KMS-11 (cell line): ENCODE data around the gene NECAB3.

Experiments used
- H2AFZ ChIP-seq: fragments of 200-600 bp; sonication (generic); 2 replicates; pipeline ENCODE4 v1.6.1; 2016; ENCODE audit warnings: antibody characterized with exemption, mixed run types, low read depth
- H3K27ac ChIP-seq: fragments of 200-600 bp; sonication (generic); 2 replicates; pipeline ENCODE4 v1.6.1; 2016; ENCODE audit warnings: mild to moderate bottlenecking, mixed run types
- H3K27me3 ChIP-seq: fragments of 200-600 bp; sonication (generic); 2 replicates; pipeline ENCODE4 v1.6.1; 2017; ENCODE audit warnings: mild to moderate bottlenecking, low read depth, mixed run types, moderate library complexity; ENCODE audit not compliant: insufficient read depth
- H3K36me3 ChIP-seq: fragments of 200-600 bp; sonication (generic); 2 replicates; pipeline ENCODE4 v1.6.1; 2017; ENCODE audit warnings: mild to moderate bottlenecking, mixed run types; ENCODE audit not compliant: insufficient read depth
- H3K4me1 ChIP-seq: fragments of 200-600 bp; sonication (generic); 2 replicates; pipeline ENCODE4 v1.6.1; 2016; ENCODE audit warnings: mild to moderate bottlenecking, low read depth, mixed run types; ENCODE audit not compliant: poor library complexity, severe bottlenecking
- H3K4me2 ChIP-seq: fragments of 200-600 bp; sonication (generic); 2 replicates; pipeline ENCODE4 v1.7.0; 2016; ENCODE audit warnings: mild to moderate bottlenecking, mixed run types
- H3K4me3 ChIP-seq: fragments of 200-600 bp; sonication (generic); IDR thresholded peaks from 2 replicates; pipeline ENCODE4 v1.6.1; 2017; ENCODE audit warnings: low read depth, low read length, mixed read lengths; ENCODE audit not compliant: insufficient read depth
- H3K79me2 ChIP-seq: fragments of 200-600 bp; sonication (generic); 2 replicates; pipeline ENCODE4 v1.6.1; 2016; ENCODE audit warnings: low read depth, mixed run types; ENCODE audit not compliant: insufficient read depth
- H3K9ac ChIP-seq: fragments of 200-600 bp; sonication (generic); 2 replicates; pipeline ENCODE4 v1.6.1; 2016; ENCODE audit warnings: mild to moderate bottlenecking, mixed run types
- H4K20me1 ChIP-seq: fragments of 200-600 bp; sonication (generic); 2 replicates; pipeline ENCODE4 v1.6.1; 2016; ENCODE audit warnings: mild to moderate bottlenecking, mixed run types; ENCODE audit not compliant: insufficient read depth
- TF ChIP-seq, protein P1 (sequence below): fragments of 200-600 bp; sonication (generic); conservative IDR thresholded peaks from 2 replicates; pipeline ENCODE4 v1.6.1; 2017; ENCODE audit warnings: low read depth, mild to moderate bottlenecking, antibody characterized with exemption, low read length, moderate library complexity, mixed read lengths

NECAB3 gene

DNA sequence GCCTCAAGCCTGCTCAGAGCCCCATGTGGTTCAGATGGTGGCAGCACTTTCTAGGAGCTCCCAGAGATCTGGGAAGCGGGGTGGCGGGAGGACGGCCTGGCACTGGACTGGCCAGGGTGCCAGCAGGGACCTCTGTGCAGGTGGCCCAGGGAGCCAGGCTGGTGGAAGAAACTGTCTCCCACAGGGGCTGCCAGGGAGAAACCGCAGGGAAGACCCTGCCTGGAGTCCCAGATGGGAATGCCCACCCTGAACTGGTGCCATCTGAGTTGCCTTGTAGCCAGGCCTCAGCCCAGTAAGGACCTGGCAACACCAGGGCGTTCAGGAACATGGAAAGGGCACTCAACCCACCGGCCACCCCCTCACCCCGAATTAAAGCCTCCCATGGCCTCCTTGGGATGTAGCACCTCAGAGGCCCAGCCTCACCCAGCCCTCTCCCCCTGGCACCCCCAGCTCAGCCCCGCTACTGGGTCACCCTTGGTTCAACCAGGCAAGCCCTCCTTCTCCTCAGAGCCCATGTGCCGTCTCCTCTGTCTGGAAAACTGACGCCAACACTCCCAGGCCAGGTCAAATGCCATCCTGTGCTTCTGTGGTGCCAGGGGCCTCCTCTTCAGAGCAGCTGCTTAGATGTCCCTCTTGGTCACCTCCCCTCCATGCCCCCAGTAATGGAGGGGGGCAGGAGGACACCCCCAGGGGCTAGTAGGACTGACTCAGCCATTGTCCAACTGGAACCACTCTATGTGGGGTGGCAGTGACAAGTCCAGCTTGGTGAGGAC, 18.0 kb downstream of the NECAB3 start:
- no peak overlapping the region for H3K4me3 ChIP-seq
- no peaks in the 10 kb centered on the region for H3K79me2 ChIP-seq
- H4K20me1 ChIP-seq = no peaks in the 10 kb centered on the region
- TF ChIP-seq, protein P1, sequence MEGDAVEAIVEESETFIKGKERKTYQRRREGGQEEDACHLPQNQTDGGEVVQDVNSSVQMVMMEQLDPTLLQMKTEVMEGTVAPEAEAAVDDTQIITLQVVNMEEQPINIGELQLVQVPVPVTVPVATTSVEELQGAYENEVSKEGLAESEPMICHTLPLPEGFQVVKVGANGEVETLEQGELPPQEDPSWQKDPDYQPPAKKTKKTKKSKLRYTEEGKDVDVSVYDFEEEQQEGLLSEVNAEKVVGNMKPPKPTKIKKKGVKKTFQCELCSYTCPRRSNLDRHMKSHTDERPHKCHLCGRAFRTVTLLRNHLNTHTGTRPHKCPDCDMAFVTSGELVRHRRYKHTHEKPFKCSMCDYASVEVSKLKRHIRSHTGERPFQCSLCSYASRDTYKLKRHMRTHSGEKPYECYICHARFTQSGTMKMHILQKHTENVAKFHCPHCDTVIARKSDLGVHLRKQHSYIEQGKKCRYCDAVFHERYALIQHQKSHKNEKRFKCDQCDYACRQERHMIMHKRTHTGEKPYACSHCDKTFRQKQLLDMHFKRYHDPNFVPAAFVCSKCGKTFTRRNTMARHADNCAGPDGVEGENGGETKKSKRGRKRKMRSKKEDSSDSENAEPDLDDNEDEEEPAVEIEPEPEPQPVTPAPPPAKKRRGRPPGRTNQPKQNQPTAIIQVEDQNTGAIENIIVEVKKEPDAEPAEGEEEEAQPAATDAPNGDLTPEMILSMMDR = no peak
- H3K4me2 ChIP-seq = no peak overlapping the region
- H3K4me1 ChIP-seq = peaks cover 31% of the 10 kb centered on the region
- no peak overlapping the region for H3K9ac ChIP-seq
- H3K36me3 ChIP-seq = no peaks in the 10 kb centered on the region
- no peak overlapping the region for H2AFZ ChIP-seq
- H3K27me3 ChIP-seq = no peaks in the 10 kb centered on the region
- H3K27ac ChIP-seq = no peak overlapping the region

DNA sequence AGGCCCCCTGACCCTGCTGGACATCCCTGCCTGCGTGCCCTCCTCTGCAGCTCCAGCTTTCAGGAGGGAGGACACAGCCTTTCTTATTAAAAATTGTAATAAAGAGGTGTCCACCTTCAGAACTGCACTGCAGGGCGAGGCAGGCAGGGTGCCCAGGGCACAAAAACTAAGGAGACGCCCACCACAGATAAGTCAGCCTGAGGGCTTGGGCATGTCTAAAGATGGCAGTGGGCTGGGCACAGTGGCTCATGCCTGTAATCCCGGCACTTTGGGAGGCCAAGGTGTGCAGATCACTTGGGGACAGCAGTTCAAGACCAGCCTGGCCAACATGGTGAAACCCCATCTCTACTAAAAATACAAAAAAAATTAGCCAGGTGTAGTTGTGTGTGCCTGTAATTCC, 19.1 kb downstream of the NECAB3 start:
- peaks cover 41% of the 10 kb centered on the region for H3K4me1 ChIP-seq
- no peak overlapping the region for H2AFZ ChIP-seq
- H3K4me2 ChIP-seq = no peak overlapping the region
- H4K20me1 ChIP-seq = no peaks in the 10 kb centered on the region
- H3K9ac ChIP-seq = no peak overlapping the region
- H3K36me3 ChIP-seq = no peaks in the 10 kb centered on the region
- no peaks in the 10 kb centered on the region for H3K27me3 ChIP-seq
- H3K4me3 ChIP-seq = no peak overlapping the region
- H3K79me2 ChIP-seq = no peaks in the 10 kb centered on the region
- TF ChIP-seq, protein P1 = no peak
- no peak overlapping the region for H3K27ac ChIP-seq

DNA sequence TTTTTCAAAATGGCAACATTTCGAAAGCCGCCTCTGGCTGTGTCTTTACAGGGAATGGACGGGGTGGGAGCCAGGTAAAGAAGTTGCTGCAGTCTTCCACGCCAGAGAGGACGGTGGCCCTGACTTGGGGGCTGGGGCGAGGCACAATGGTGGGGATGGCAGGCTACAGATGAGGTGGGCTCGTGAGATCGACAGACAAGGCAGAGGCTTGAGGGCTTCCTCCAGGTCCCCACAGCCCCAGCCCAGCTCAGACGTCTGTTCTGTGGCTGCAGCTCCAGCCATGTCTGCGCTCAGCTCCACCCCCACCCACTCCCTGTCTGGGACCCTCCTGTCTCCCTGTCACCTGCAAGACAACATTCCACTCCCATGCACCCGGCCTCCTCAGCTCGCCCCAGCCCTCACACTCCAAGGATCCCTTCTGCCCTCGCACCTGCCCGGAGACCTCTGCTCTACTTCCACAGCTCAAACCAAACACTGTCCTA, 19.5 kb downstream of the NECAB3 start:
- Histone ChIP-seq H3K4me3 (no peak overlapping the region), H3K79me2 (no peaks in the 10 kb centered on the region), H3K4me2 (no peak overlapping the region), H2AFZ (no peak overlapping the region), H3K4me1 (peaks cover 46% of the 10 kb centered on the region), H3K9ac (no peak overlapping the region), H3K27ac (no peak overlapping the region), H3K36me3 (no peaks in the 10 kb centered on the region), H4K20me1 (no peaks in the 10 kb centered on the region), H3K27me3 (no peaks in the 10 kb centered on the region)
- TF ChIP-seq, protein P1 = no peak

DNA sequence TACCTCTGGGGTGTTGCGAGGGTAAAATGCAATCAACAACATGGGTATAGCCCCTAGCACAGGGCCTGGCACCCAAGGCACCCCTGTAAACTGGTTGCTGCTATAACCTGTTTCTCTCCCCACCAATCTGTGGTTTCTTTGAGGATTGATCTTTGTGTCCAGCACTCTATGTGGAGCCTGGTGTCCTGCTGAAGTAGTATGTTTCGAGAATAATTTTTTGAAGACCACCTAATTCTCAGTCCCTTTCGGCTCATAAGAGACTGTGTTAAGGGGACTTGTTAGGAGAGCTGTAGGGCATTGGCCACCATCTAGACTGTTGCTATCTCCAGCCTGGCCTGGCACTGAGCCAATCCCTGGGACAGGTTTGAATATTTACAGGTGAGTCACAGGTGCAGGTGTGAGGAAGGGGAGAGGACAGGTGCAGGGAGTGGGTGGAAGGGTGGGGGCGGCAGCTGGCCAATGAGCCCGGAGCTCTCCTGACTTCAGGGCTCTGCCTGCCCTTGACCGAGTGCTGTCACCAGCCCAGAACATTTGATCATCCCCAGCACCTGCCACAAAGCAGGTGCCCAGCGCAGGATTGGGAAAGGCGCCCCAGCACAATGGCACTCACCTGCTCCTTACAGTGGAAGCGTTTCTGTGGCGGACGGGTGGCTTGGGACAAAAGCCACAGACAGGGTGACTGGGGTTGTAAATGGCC, 20.2 kb downstream of the NECAB3 start:
- H3K27me3 ChIP-seq = no peaks in the 10 kb centered on the region
- H3K36me3 ChIP-seq = no peaks in the 10 kb centered on the region
- H3K79me2 ChIP-seq = no peaks in the 10 kb centered on the region
- peaks cover 53% of the 10 kb centered on the region for H3K4me1 ChIP-seq
- no peak overlapping the region for H3K27ac ChIP-seq
- no peaks in the 10 kb centered on the region for H4K20me1 ChIP-seq
- H2AFZ ChIP-seq = no peak overlapping the region
- no peak overlapping the region for H3K9ac ChIP-seq
- no peak overlapping the region for H3K4me3 ChIP-seq
- no peak overlapping the region for H3K4me2 ChIP-seq
- TF ChIP-seq, protein P1 = no peak
